NCI-H446 (cell line): ENCODE data around the gene CCDC91.
"Not testable (repeated sequence)": the region's sequence is repeated elsewhere in the genome, so short reads cannot be mapped to it uniquely, and the experiment has no call there.

Source experiments
- DNase-seq, 2 experiments: peaks; one replicate each; lab custom pipeline; 2025; lab: John Stamatoyannopoulos, UW

Gene CCDC91

DNA sequence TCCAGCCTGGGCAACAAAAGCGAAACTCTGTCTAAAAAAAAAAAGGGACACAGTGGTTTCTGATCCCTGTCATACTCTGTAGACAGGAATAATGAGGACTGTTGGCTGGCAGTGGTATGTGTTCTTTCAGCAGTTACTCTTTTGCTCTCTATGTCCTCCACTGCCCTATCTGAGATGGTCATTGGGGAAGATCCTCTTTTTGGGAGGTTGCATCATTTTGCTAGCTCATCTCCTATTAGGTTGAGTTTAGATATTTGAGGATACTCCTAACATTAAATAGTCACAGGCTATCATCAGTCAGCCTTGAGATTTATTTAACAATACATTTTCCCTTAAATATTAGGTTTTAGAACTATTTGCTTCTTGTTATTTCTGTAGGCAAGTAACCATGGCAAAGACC, 5.9 kb upstream of the CCDC91 start:
- DNase-seq, result no peak

DNA sequence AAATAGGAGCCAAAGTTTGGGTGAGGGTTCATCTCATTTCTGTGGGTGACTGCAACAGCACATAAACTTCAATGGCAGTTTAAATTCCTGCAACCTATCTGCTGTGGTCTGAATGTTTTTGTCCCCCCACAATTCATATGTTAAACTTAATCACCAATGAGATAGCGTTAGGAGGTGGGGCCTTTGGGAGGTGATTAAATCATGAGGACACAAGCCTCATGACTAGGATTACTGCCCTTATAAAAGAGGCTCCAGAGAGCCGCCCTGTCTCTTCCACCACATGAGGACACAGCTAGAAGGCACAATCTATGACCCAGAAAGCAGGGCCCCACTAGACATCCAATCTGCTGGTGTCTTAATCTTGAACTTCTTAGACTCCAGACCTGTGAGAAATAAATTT, 3.8 kb upstream of the CCDC91 start:
- no peak for DNase-seq

DNA sequence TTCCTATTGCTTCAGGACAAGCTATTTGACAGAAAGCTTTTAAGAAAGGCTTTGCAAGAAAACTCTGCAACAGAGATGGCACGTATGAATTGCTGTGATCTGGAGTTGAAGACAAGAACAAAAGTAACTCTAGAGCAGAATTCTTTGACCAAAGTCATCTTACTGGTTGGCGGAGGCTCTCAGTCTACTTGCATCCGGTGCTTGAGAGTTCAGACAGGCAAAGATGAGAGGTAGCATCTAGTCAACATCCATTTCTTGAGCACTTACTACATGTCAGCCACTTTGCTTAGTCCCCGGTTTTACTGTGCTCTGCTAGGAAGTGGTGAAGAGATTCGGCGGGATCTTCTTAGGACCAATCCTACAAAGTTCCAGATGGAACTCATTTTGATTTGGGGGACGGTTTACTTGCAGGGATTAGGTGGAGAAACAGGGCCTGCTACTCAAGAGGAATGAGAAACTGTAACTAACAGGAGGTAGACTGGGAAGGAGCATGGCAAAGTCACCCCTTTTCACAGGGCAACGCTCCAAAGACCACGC, 404 bp upstream of the CCDC91 start:
- DNase-seq, result peak in 1 of 2 experiments; percentile 34

DNA sequence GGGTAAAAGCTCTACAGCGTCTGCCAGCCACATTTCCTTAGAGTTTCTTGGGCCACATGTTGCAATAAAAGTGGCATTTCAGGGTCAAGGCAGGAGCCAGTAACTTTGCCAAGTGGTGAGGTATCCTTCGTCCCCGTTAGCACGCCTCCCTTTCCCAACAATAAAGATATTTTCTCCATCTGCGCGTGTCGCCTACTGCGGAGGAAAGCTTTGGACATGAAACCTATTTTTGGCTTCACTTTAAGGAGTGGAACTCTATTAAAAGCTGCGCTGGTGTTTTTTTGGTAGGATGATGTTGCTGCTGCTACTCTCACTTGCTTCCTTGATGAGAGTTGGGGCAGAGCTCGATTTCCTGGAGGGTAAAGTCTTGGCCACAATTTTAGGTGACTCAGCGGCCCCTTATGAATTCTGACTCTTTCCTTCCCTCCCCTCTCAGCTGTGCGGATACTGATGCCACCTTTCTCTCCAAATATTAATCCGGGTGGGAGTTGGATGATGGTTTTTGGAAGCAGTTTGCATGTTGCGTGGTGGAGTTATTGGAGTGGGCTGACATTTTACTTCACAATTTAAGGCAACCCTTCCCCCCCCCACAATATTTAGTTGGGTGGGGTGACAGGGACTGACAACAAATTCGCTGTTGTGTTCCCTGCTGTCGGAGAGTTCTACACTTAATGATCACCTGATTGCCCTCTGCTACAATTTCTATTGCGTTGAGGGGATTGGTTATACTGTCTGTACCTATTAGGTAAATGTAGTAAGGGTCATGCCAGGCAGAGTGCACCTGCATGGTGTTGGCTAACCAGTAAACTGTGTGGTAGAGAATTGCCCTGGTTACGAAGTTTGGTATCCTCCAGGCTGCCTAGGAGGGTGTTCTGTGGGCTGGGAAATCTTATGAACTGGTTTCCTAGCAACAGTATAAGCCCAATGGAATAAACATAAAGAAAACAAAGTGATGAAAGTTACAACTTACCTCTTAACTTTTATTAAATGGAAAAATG, 1.1 kb downstream of the CCDC91 start:
- DNase-seq, result peak; percentile 45 to 46

DNA sequence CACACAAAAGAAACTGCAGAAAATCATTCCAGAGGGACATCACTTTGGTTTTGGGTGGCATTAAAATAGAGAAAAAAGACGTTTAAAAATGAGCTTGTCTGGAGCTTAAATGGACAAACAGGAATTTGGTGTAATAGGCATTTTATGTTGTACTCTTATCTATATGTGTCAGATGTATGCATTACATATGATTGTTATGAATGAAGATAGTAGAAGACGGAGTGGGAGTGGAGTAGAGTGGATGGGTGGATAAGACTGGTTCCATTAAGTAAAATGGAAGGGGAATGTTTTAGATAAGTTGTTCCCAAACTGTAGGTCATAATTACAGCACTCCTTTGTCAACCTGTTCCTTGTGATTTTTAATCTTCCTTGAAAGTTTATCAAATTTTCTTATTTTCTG, 1.9 kb downstream of the CCDC91 start:
- no peak for DNase-seq

DNA sequence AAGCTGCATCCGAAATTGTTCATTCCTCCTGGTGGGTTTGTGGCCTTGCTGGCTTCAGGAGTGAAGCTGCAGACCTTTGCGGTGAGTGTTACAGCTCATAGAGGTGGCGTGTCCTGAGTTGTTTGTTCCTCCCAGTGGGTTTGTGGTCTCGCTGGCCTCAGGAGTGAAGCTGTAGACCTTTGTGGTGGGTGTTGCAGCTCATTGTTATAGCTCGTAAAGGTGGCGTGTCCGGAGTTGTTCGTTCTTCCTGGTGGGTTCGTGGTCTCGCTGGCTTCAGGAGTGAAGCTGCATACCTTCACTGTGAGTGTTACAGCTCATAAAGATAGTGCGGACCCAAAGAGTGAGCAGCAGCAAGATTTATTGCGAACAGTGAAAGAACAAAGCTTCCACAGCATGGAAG, 4.4 kb downstream of the CCDC91 start:
- DNase-seq, result not testable (repeated sequence)

GRCh38 chr12:28201136-28201535, 10.9 kb downstream of the CCDC91 start:
- DNase-seq, result not testable (repeated sequence)

GRCh38 chr12:28202374-28203130, 12.3 kb downstream of the CCDC91 start:
- DNase-seq, result peak in 1 of 2 experiments; percentile 8

DNA sequence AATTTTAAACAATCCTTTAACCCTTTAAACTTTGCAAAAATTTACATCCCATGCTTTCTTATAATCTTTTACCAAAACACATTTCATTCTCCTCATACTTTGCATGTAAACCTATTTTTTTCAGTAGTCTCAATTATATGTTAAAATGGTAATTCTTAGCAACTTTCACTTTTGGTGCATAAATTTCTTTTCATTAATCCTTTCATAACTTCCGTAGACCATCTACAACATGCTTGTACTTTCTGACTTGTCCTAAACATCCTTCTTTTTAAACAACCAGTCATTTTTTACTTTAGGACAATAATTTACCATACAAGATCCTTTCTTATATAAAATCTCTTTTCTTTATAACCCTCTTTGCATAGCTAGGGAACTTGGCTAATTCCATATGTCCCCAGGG, 19.5 kb downstream of the CCDC91 start:
- no peak for DNase-seq

- DNase-seq, result no peak
These were observed 21.9 kb downstream of the CCDC91 start for GRCh38 chr12:28212182-28212581.

DNA sequence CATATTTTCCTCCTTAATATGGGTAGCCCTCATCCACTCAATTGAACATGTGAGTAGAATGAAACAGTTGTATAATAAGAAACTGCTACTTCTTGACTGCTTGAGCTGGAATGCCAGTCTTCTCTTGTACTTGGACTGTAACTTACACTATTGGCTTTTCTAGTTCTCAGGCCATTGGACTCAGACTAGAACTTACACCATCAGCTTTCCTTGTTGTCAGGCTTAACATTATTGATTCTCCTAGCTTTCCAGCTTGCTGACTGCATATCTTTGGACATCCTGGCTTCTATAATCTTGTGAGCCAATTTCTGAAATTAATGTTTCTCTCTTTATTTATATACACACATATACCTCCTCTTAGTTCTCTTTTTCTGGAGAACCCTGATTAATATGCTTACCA, 24.8 kb downstream of the CCDC91 start:
- DNase-seq, result no peak

- no peak for DNase-seq
These were observed 25.8 kb downstream of the CCDC91 start for GRCh38 chr12:28216016-28216415.

- DNase-seq, result no peak
These were observed 27.5 kb downstream of the CCDC91 start for GRCh38 chr12:28217805-28218204.

- DNase-seq, result no peak
These were observed 28.6 kb downstream of the CCDC91 start for GRCh38 chr12:28218875-28219274.

DNA sequence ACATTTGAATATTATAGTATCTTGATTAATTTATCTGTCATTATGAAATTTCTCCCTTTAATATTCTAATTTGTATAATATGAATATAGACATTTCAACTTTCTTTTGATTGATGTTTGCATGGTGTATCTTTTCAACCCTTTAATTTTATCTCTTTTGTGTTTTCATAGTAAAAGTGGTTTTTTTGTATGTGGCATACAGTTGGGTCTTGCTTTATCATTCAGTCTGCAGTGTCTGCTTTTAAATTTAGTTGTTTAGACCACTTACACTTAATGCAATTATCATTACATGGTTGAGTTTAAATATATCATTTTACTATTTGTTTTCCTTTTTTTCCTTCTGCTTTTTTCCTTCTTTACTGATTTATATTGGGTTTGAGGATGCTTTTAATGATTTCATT, 29.6 kb downstream of the CCDC91 start:
- DNase-seq, result no peak

GRCh38 chr12:28222081-28222700, 31.9 kb downstream of the CCDC91 start:
- DNase-seq, result no peak

GRCh38 chr12:28223025-28223554, 32.8 kb downstream of the CCDC91 start:
- DNase-seq, result no peak

DNA sequence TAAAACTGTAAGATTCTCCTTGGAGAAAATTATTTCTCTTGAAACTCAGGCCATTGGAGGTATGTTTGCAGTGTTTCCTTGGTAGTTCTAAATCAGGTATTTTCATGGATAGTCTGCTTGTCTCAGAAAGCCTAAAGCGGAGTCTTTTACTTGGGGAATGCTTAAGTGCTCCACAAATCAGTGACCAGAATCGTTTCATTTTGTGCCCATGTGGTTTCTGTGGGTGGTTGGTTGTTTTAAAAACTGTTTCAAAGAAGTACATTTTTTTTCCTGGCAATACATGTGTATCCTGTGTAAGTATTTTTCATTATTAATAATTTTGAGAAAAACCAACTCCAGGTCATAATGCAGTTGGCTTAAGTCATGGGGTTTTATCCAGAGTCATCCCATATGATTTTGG, 33.6 kb downstream of the CCDC91 start:
- no peak for DNase-seq

DNA sequence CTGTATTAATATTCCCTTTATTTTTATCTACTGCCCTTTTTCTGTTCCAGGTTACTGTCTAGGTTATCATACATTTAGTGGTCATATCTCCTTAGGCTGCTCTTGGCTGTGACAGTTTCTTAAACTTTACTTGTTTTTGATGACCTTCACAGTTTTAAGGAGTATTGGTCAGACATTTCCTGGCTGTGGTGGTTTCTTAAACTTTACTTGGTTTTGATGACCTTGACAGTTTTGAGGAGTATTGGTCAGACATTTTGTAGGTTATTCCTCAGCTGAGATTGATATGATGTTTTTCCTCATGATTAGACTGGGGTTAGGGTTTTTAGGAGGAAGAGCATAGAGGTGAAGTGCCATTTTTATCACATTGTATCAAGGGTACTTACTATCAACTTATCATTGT, 36.4 kb downstream of the CCDC91 start:
- no peak for DNase-seq

DNA sequence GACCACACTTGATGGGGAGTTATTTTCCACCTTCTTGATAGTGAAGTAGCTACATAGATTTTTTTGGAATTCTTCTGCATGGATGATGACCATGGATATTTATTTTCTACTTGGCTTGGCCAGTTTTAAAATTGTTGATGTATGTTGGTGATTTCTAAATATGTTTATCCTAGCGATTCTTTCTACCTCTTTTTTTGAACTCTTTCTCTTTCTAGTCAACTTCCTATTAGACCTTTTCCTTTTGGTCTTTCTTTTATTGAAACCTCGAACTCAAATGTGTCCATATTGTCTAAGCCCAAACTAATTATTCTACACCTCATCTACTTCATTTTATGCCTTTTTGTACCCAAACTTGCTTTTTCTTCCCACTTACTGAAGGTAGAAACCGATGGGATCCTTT, 37.0 kb downstream of the CCDC91 start:
- no peak for DNase-seq

DNA sequence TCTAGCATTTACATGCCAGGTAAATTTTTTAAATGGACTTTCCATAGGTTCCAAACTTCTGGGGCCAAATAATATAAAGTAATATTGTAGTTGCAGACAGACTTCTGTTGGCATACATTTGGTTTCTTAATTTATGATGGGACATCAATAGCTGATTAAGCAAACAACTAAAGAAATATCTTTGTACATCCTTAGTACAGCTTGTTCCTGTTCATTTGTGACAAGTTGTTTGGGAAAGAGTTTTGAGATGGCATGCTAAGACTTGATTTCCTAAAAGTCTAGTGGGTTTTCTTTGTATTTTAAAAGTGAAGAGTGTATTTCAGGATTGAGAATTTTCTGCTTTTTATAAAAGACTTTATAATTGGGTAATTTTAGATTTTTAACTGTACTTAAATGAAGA, 41.0 kb downstream of the CCDC91 start:
- no peak for DNase-seq
